H1 (cell line): ENCODE data around the gene CNTN5. TPM values are rescaled to one million over a fixed set of nuclear protein-coding genes. Genes with fewer than 3 reads are reported as not detected.

Experiments
- CTCF ChIA-PET: fragments of 300-600 bp; sonication (Branson Sonifier 250); formaldehyde crosslinking; loops from one replicate; lab custom pipeline; 2021; ENCODE audit not compliant: partially characterized antibody; lab: Charles Lee
- POLR2A ChIA-PET: fragments of 300-600 bp; sonication (Branson Sonifier 250); formaldehyde crosslinking; loops from one replicate; lab custom pipeline; 2021; ENCODE audit warnings: inconsistent platforms; ENCODE audit not compliant: partially characterized antibody; lab: Charles Lee
- DNase-seq, 2 experiments: peaks; one replicate each; pipeline versions ENCODE4 v3.0.0 to v3.0.0-alpha.2; 2010 to 2022; ENCODE audit warnings: low spot score in 2 of 2, low read depth in 1 of 2, mixed read lengths in 1 of 2
- FAIRE-seq: peaks from 2 replicates; lab custom pipeline; 2011; peaks lifted over from hg19 to GRCh38; lab: Jason Lieb, UNC
- H2AFZ ChIP-seq: 2 replicates; pipeline ENCODE4 v1.8.1; 2012; ENCODE audit warnings: low read length, inconsistent platforms
- H2AK5ac ChIP-seq: 2 replicates; pipeline ENCODE4 v1.6.1; 2013; ENCODE audit warnings: low read depth, low read length
- H2BK120ac ChIP-seq: replicated peaks from 2 replicates; pipeline ENCODE3; 2013; ENCODE audit warnings: low read depth, low read length, inconsistent platforms
- H2BK12ac ChIP-seq: 2 replicates; pipeline ENCODE4 v1.6.1; 2013; ENCODE audit warnings: low read depth, low read length
- H2BK15ac ChIP-seq: 2 replicates; pipeline ENCODE4 v1.6.1; 2013; ENCODE audit warnings: low read length
- H2BK20ac ChIP-seq: 2 replicates; pipeline ENCODE4 v1.6.1; 2013; ENCODE audit warnings: low read length
- H2BK5ac ChIP-seq: 2 replicates; pipeline ENCODE4 v1.6.1; 2013; ENCODE audit warnings: low read depth, low read length
- H3K14ac ChIP-seq: 2 replicates; pipeline ENCODE4 v1.6.1; 2013; ENCODE audit warnings: inconsistent platforms; ENCODE audit not compliant: insufficient read length
- H3K18ac ChIP-seq: 2 replicates; pipeline ENCODE4 v1.6.1; 2013; ENCODE audit warnings: low read length; ENCODE audit errors: extremely low read depth
- H3K23ac ChIP-seq: 2 replicates; pipeline ENCODE4 v1.6.1; 2013; ENCODE audit warnings: inconsistent platforms; ENCODE audit not compliant: insufficient read length
- H3K23me2 ChIP-seq: 2 replicates; pipeline ENCODE4 v1.6.1; 2013; ENCODE audit warnings: low read depth, low read length
- H3K27ac ChIP-seq: 2 replicates; pipeline ENCODE4 v1.6.1; 2011; ENCODE audit warnings: low read depth, low read length, inconsistent platforms
- H3K27me3 ChIP-seq, 4 experiments: replicated peaks in 1 of 4; 1 replicate in 1 of 4; 2 replicates in 3 of 4; pipeline versions ENCODE4 v1.6.1 to v1.8.1; 2011 to 2013; ENCODE audit warnings: low read length in 3 of 4, mild to moderate bottlenecking in 3 of 4, inconsistent platforms in 2 of 4, mixed read lengths in 2 of 4, moderate library complexity in 1 of 4; ENCODE audit not compliant: control insufficient read depth in 3 of 4, insufficient read depth in 3 of 4; ENCODE audit errors: extremely low read depth in 1 of 4
- H3K36me3 ChIP-seq, 4 experiments: 2 replicates each; pipeline versions ENCODE4 v1.6.1 to v1.8.1; 2011 to 2013; ENCODE audit warnings: mild to moderate bottlenecking in 4 of 4, low read length in 3 of 4, moderate library complexity in 2 of 4, control low read depth in 1 of 4, inconsistent platforms in 1 of 4; ENCODE audit not compliant: insufficient read depth in 4 of 4, control insufficient read depth in 2 of 4
- H3K4ac ChIP-seq: replicated peaks from 2 replicates; pipeline ENCODE3; 2013; ENCODE audit warnings: low read length, low read depth, mixed read lengths, inconsistent platforms; ENCODE audit not compliant: insufficient read length
- H3K4me1 ChIP-seq, 4 experiments: replicated peaks in 1 of 4; 1 replicate in 1 of 4; 2 replicates in 3 of 4; pipeline versions ENCODE4 v1.6.1 to v1.8.1; 2011 to 2013; ENCODE audit warnings: low read length in 3 of 4, inconsistent platforms in 2 of 4, mixed read lengths in 1 of 4; ENCODE audit not compliant: insufficient read depth in 4 of 4, control insufficient read depth in 3 of 4
- H3K4me2 ChIP-seq, 2 experiments: 2 replicates each; pipeline versions ENCODE4 v1.6.1 to v1.8.1; 2011 to 2013; ENCODE audit warnings: low read depth in 2 of 2, low read length in 2 of 2, control low read depth in 1 of 2, inconsistent platforms in 1 of 2, mild to moderate bottlenecking in 1 of 2; ENCODE audit not compliant: insufficient read depth in 1 of 2
- H3K4me3 ChIP-seq, 4 experiments: fragments of 200-600, 300-600 bp in 1 of 4; sonication (generic), shearing (Covaris generic), sonication (Bioruptor Twin) in 1 of 4; 2 replicates each; pipeline versions ENCODE4 v1.5.1 to v1.8.1; 2011 to 2016; ENCODE audit warnings: low read length in 4 of 4, low read depth in 3 of 4, control low read depth in 2 of 4, inconsistent platforms in 2 of 4, mild to moderate bottlenecking in 2 of 4, mixed read lengths in 1 of 4, moderate library complexity in 1 of 4; ENCODE audit not compliant: insufficient read depth in 2 of 4; ENCODE audit errors: extremely low read depth in 1 of 4
- H3K56ac ChIP-seq: replicated peaks from 2 replicates; pipeline ENCODE3; 2013; ENCODE audit warnings: low read depth, mild to moderate bottlenecking, mixed read lengths, low read length, inconsistent platforms; ENCODE audit not compliant: insufficient read length
- H3K79me1 ChIP-seq: 2 replicates; pipeline ENCODE4 v1.6.1; 2013; ENCODE audit warnings: low read depth, low read length, control low read depth
- H3K79me2 ChIP-seq, 2 experiments: 2 replicates each; pipeline versions ENCODE4 v1.6.1 to v1.8.1; 2012 to 2013; ENCODE audit warnings: low read length in 2 of 2, mild to moderate bottlenecking in 2 of 2, inconsistent platforms in 1 of 2; ENCODE audit not compliant: insufficient read depth in 2 of 2, control insufficient read depth in 1 of 2
- H3K9ac ChIP-seq, 4 experiments: replicated peaks in 1 of 4; 1 replicate in 1 of 4; 2 replicates in 3 of 4; pipeline versions ENCODE4 v1.6.1 to v1.8.1; 2011 to 2013; ENCODE audit warnings: low read depth in 3 of 4, low read length in 3 of 4, control low read depth in 2 of 4, mild to moderate bottlenecking in 2 of 4, moderate library complexity in 2 of 4, inconsistent platforms in 1 of 4; ENCODE audit errors: extremely low read depth in 1 of 4
- H3K9me3 ChIP-seq, 2 experiments: 2 replicates each; pipeline versions ENCODE4 v1.6.1 to v1.8.1; 2012 to 2013; ENCODE audit warnings: mild to moderate bottlenecking in 2 of 2, moderate library complexity in 2 of 2, control low read depth in 1 of 2, inconsistent platforms in 1 of 2, low read depth in 1 of 2, low read length in 1 of 2, mixed read lengths in 1 of 2; ENCODE audit not compliant: insufficient read depth in 2 of 2
- H4K20me1 ChIP-seq, 2 experiments: replicated peaks in 1 of 2; 2 replicates each; pipeline versions ENCODE3 to v1.8.1; 2011 to 2013; ENCODE audit warnings: inconsistent platforms in 2 of 2, low read length in 2 of 2, mild to moderate bottlenecking in 1 of 2; ENCODE audit not compliant: insufficient read depth in 2 of 2, control insufficient read depth in 1 of 2
- H4K5ac ChIP-seq: 2 replicates; pipeline ENCODE4 v1.6.1; 2013; ENCODE audit warnings: low read length, low read depth, mixed read lengths, inconsistent platforms; ENCODE audit not compliant: insufficient read length
- H4K8ac ChIP-seq: 2 replicates; pipeline ENCODE4 v1.8.0; 2013; ENCODE audit warnings: mild to moderate bottlenecking, moderate library complexity, low read length, inconsistent platforms; ENCODE audit not compliant: insufficient read depth; ENCODE audit errors: extremely low read depth
- H4K91ac ChIP-seq: replicated peaks from 2 replicates; pipeline ENCODE3; 2013; ENCODE audit warnings: low read length, mixed read lengths, inconsistent platforms; ENCODE audit not compliant: insufficient read length
- RXRA ChIP-seq: IDR thresholded peaks from 2 replicates; pipeline ENCODE4 v1.6.1; 2011; ENCODE audit warnings: low read depth, mild to moderate bottlenecking, low read length, moderate library complexity; ENCODE audit not compliant: insufficient read depth
- TEAD4 ChIP-seq: IDR thresholded peaks from 2 replicates; pipeline ENCODE4 v1.6.1; 2012; ENCODE audit warnings: low read depth, low read length, inconsistent platforms, mixed read lengths
- WGBS, 2 experiments: shearing (Covaris generic) in 1 of 2; methylation state at CpG; one replicate each; pipeline versions ENCODE4 v1.1.6 to v1.1.7; 2013 to 2015; ENCODE audit warnings: low lambda C conversion rate in 2 of 2, mixed read lengths in 2 of 2, inconsistent platforms in 1 of 2, low coverage in 1 of 2, missing lambda C conversion rate in 1 of 2; ENCODE audit not compliant: insufficient replicate concordance in 2 of 2, insufficient coverage in 1 of 2, insufficient read length in 1 of 2; ENCODE audit errors: extremely low coverage in 1 of 2, missing lambda C conversion rate in 1 of 2; 5-methylcytosine and 5-hydroxymethylcytosine counted together
- polyA plus RNA-seq, 7 experiments: library from polyadenylated mRNA; depleted of rRNA in 3 of 7; stranded (reverse) in 5 of 7; unstranded in 2 of 7; fragments of >200 nt in 5 of 7; fragments of 200-250 nt in 2 of 7; gene quantifications; 1 replicate in 5 of 7; 2 replicates in 1 of 7; 4 replicates in 1 of 7; pipeline versions ENCODE4 v1.2.1 to v1.2.3, GENCODE V29; 2011 to 2013; ENCODE audit warnings: missing spikeins in 2 of 7, mixed read lengths in 2 of 7
- total RNA-seq: library from RNA; stranded (reverse); fragmentation: NEBNext Ultra II Directional; extraction: Animal tissue kit (Norgen Biotek cat#: 25700); gene quantifications from 2 replicates; pipeline ENCODE4 v1.2.1, GENCODE V29; 2021

CNTN5 gene
- total and polyA plus RNA-seq, 2 of the 8 experiments (the other 6 are each of a cell fraction or from before 2014, with no cell fraction given): not detected

- POLR2A ChIA-PET: no interaction called here
- H3K27me3 ChIP-seq: no peaks in the 10 kb centered on the region
- H3K14ac ChIP-seq: no peak overlapping the region
- no peaks in the 10 kb centered on the region for H3K23me2 ChIP-seq
- CTCF ChIA-PET: interaction anchor here (0.7 kb wide), 1 partner anchor 12 kb away, joined by 3 read pairs; no protein-coding TSS in a partner anchor
- no peak overlapping the region for H3K4me2 ChIP-seq
- FAIRE-seq: no peak
- H3K36me3 ChIP-seq: no peaks in the 10 kb centered on the region
- H4K8ac ChIP-seq: no peak overlapping the region
- no peak overlapping the region for H3K27ac ChIP-seq
- no peaks in the 10 kb centered on the region for H3K79me2 ChIP-seq
- no peak overlapping the region for H2AK5ac ChIP-seq
- no peaks in the 10 kb centered on the region for H4K20me1 ChIP-seq
- H3K56ac ChIP-seq: no peak overlapping the region
- no peak for DNase-seq
- H2BK20ac ChIP-seq: no peak overlapping the region
- no peak overlapping the region for H3K23ac ChIP-seq
- no peak overlapping the region for H4K5ac ChIP-seq
- H3K4me3 ChIP-seq: no peak overlapping the region
- H3K4me1 ChIP-seq: no peaks in the 10 kb centered on the region
- no peak overlapping the region for H2BK15ac ChIP-seq
- no peak overlapping the region for H2BK12ac ChIP-seq
- no peak overlapping the region for H2BK120ac ChIP-seq
- no peaks in the 10 kb centered on the region for H3K9me3 ChIP-seq
- TF ChIP-seq RXRA (no peak), TEAD4 (no peak)
- TF ChIP-seq, all 59 proteins: peak for 0
- no peak overlapping the region for H3K18ac ChIP-seq
- 91% methylated on average over 5 of the region's 5 CpGs; no CpG with 5 or more reads in 1 of the 2 experiments for WGBS, 2 experiments
- H3K79me1 ChIP-seq: no peaks in the 10 kb centered on the region
- H3K4ac ChIP-seq: no peak overlapping the region
- no peak overlapping the region for H2BK5ac ChIP-seq
- H2AFZ ChIP-seq: peak overlapping the region; percentile 78
- no peak overlapping the region for H3K9ac ChIP-seq
- H4K91ac ChIP-seq: no peak overlapping the region
Measured at GRCh38 chr11:99080154-99080553, 59.4 kb downstream of the CNTN5 start.
